ENCODE results near the gene LMBRD1.

The LMBRD1 gene

DNA sequence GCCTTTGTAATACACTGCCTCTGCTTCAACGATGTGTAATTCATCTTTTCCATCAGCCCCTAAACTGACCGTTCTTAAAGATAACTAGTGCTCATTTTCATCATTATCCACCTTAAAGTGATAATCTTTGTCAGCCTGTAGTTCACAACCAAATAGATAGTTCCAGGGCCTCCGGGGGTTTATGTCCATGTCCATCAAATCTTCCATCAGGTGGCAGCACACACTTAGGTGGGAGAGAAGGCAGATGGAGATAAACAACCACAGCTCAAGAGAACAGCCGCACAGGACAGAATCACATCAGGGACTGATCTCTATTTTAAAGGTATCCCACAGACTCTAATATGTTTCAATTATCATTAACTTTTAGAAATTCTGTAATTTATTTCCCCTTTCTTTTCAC is 90.9 kb downstream of the LMBRD1 start:
- Histone ChIP-seq H3K9me3 (ENCODE audit: insufficient read depth, low read length) (no peaks in the 10 kb centered on the region), H3K4me3 (ENCODE audit: insufficient read length, low read depth) (no peak overlapping the region), H3K4me1 (ENCODE audit: insufficient read depth, insufficient read length) (no peaks in the 10 kb centered on the region), H3K36me3 (ENCODE audit: insufficient read depth, insufficient read length, low read length) (no peaks in the 10 kb centered on the region), H3K9ac (ENCODE audit: insufficient read length, low read depth) (no peak overlapping the region), H3K27me3 (ENCODE audit: insufficient read depth, insufficient read length) (no peaks in the 10 kb centered on the region)
- TF ChIP-seq SUZ12 (IDR thresholded peaks at IDR 0.05; ENCODE audit: extremely low read depth, insufficient read depth, insufficient read length): no peak
- no peak for TF ChIP-seq ZNF274 (IDR thresholded peaks at IDR 0.05; ENCODE audit: low read depth, low read length)
- no peak for TF ChIP-seq YY1 (IDR thresholded peaks at IDR 0.05; ENCODE audit: insufficient read depth, insufficient read length)
- DNase-seq (ENCODE audit: low read depth, low spot score): no peak

DNA sequence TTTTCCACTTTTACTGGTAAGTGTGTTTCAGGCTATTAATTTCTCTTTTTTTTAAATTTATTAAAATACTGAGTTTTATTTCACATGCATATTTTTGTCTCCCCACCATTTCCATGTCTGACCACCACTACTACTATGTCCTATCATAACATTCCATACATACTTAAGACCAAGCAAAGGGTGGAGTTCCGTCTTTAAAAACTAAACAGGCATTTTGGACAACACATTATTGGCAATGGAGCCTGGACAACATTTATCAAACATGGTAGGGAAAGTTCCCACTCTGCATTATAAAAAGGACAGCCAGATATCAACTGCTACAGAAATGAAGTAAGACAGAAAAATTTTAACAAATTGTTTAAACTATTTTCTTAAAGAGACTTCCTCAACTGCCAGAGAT is 91.9 kb downstream of the LMBRD1 start:
- no peak overlapping the region for H3K4me3 ChIP-seq (ENCODE audit: insufficient read length, low read depth)
- no peaks in the 10 kb centered on the region for H3K9me3 ChIP-seq (ENCODE audit: insufficient read depth, low read length)
- TF ChIP-seq ZNF274 (IDR thresholded peaks at IDR 0.05; ENCODE audit: low read depth, low read length): no peak
- no peak for TF ChIP-seq YY1 (IDR thresholded peaks at IDR 0.05; ENCODE audit: insufficient read depth, insufficient read length)
- no peak for TF ChIP-seq SUZ12 (IDR thresholded peaks at IDR 0.05; ENCODE audit: extremely low read depth, insufficient read depth, insufficient read length)
- H3K27me3 ChIP-seq (ENCODE audit: insufficient read depth, insufficient read length): no peaks in the 10 kb centered on the region
- DNase-seq (ENCODE audit: low read depth, low spot score): no peak
- H3K4me1 ChIP-seq (ENCODE audit: insufficient read depth, insufficient read length): no peaks in the 10 kb centered on the region
- H3K9ac ChIP-seq (ENCODE audit: insufficient read length, low read depth): no peak overlapping the region
- no peaks in the 10 kb centered on the region for H3K36me3 ChIP-seq (ENCODE audit: insufficient read depth, insufficient read length, low read length)

DNA sequence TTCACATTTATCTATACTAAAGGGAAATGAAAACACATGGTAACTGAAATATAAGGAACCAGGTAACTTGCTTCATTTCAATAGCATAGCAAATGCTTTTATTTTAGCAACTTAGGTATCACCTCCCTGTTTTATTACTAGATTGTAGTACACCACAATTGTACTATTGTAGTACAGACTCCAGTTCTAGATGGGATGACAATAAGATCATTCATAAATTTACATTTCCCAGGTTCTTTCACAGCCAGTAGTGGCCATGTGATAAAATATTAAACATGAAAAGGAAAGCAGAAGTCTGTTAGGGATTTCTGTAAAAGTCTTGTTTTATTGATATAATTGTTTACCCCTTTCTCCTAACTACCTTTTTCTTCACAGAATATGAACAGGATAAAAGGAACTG is 97.2 kb downstream of the LMBRD1 start:
- no peaks in the 10 kb centered on the region for H3K27me3 ChIP-seq (ENCODE audit: insufficient read depth, insufficient read length)
- H3K9ac ChIP-seq (ENCODE audit: insufficient read length, low read depth): no peak overlapping the region
- no peak overlapping the region for H3K4me3 ChIP-seq (ENCODE audit: insufficient read length, low read depth)
- H3K36me3 ChIP-seq (ENCODE audit: insufficient read depth, insufficient read length, low read length): no peaks in the 10 kb centered on the region
- H3K4me1 ChIP-seq (ENCODE audit: insufficient read depth, insufficient read length): no peaks in the 10 kb centered on the region
- H3K9me3 ChIP-seq (ENCODE audit: insufficient read depth, low read length): no peaks in the 10 kb centered on the region
- TF ChIP-seq SUZ12 (IDR thresholded peaks at IDR 0.05; ENCODE audit: extremely low read depth, insufficient read depth, insufficient read length): no peak
- TF ChIP-seq YY1 (IDR thresholded peaks at IDR 0.05; ENCODE audit: insufficient read depth, insufficient read length): no peak
- no peak for TF ChIP-seq ZNF274 (IDR thresholded peaks at IDR 0.05; ENCODE audit: low read depth, low read length)
- no peak for DNase-seq (ENCODE audit: low read depth, low spot score)

DNA sequence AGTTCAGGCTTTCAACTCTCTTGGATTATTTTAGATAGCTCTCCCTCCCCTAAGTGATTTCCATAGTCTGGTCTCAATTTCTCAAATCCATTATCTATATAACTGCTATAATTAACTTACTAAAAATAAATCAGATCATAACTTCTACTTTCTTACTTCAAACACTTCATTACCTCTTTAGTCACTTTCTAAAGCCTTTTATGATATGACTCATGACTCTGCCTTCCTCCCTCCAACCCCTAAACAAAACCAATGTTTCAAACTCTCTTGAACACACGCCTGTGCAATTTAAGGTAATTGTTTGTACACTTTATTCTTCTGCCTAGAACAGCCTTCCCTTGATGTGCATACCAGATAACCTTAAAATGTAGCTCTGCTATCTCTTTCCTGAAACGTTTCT is 100.5 kb downstream of the LMBRD1 start:
- Histone ChIP-seq H3K9ac (ENCODE audit: insufficient read length, low read depth) (no peak overlapping the region), H3K4me3 (ENCODE audit: insufficient read length, low read depth) (no peak overlapping the region), H3K27me3 (ENCODE audit: insufficient read depth, insufficient read length) (no peaks in the 10 kb centered on the region), H3K9me3 (ENCODE audit: insufficient read depth, low read length) (no peaks in the 10 kb centered on the region), H3K4me1 (ENCODE audit: insufficient read depth, insufficient read length) (no peaks in the 10 kb centered on the region), H3K36me3 (ENCODE audit: insufficient read depth, insufficient read length, low read length) (no peaks in the 10 kb centered on the region)
- DNase-seq (ENCODE audit: low read depth, low spot score): no peak
- TF ChIP-seq YY1 (IDR thresholded peaks at IDR 0.05; ENCODE audit: insufficient read depth, insufficient read length) (no peak), ZNF274 (IDR thresholded peaks at IDR 0.05; ENCODE audit: low read depth, low read length) (no peak), SUZ12 (IDR thresholded peaks at IDR 0.05; ENCODE audit: extremely low read depth, insufficient read depth, insufficient read length) (no peak)

DNA sequence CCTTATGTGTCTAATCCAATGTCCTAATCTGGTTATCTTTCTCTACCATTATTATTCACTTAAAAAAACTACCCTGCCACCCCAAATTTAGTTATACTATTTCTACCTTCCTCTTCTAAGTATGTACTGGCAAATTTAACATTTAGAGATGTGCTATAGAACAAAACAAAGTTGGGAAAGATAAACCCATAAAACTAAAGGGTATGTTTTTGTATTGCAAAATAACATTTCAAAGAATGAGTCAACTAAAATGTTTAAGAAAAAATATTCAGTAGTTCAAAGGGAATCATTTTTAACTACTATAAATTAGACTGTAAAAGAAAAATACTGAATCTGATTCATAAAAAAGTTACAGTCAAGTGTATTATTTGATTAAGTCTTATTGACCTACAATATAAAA is 103.0 kb downstream of the LMBRD1 start:
- Histone ChIP-seq H3K4me1 (ENCODE audit: insufficient read depth, insufficient read length) (no peaks in the 10 kb centered on the region), H3K36me3 (ENCODE audit: insufficient read depth, insufficient read length, low read length) (no peaks in the 10 kb centered on the region), H3K9ac (ENCODE audit: insufficient read length, low read depth) (no peak overlapping the region), H3K9me3 (ENCODE audit: insufficient read depth, low read length) (no peaks in the 10 kb centered on the region), H3K27me3 (ENCODE audit: insufficient read depth, insufficient read length) (no peaks in the 10 kb centered on the region), H3K4me3 (ENCODE audit: insufficient read length, low read depth) (no peak overlapping the region)
- no peak for TF ChIP-seq ZNF274 (IDR thresholded peaks at IDR 0.05; ENCODE audit: low read depth, low read length)
- no peak for TF ChIP-seq YY1 (IDR thresholded peaks at IDR 0.05; ENCODE audit: insufficient read depth, insufficient read length)
- TF ChIP-seq SUZ12 (IDR thresholded peaks at IDR 0.05; ENCODE audit: extremely low read depth, insufficient read depth, insufficient read length): no peak
- no peak for DNase-seq (ENCODE audit: low read depth, low spot score)

DNA sequence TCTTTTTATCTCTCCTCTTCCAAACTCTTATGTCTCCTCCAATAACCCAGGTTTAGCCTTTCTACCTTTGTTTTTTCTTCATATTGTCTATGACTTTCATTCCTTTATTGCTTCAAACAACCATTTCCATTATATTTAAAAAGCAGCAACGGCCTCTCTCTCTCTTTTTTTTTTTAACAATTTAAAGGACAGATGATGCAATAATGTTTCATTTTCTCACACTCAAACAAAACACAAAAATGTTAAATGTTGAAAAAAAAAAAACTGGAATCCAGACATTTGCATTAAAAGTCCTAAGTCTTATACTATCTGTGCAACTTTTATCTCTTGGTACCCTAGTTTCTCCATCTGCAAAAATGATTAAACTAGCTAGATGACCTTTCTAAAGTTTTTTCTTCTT is 105.8 kb downstream of the LMBRD1 start:
- H3K4me3 ChIP-seq (ENCODE audit: insufficient read length, low read depth): no peak overlapping the region
- no peaks in the 10 kb centered on the region for H3K27me3 ChIP-seq (ENCODE audit: insufficient read depth, insufficient read length)
- no peak overlapping the region for H3K9ac ChIP-seq (ENCODE audit: insufficient read length, low read depth)
- DNase-seq (ENCODE audit: low read depth, low spot score): no peak
- TF ChIP-seq SUZ12 (IDR thresholded peaks at IDR 0.05; ENCODE audit: extremely low read depth, insufficient read depth, insufficient read length) (no peak), ZNF274 (IDR thresholded peaks at IDR 0.05; ENCODE audit: low read depth, low read length) (no peak), YY1 (IDR thresholded peaks at IDR 0.05; ENCODE audit: insufficient read depth, insufficient read length) (no peak)
- no peaks in the 10 kb centered on the region for H3K9me3 ChIP-seq (ENCODE audit: insufficient read depth, low read length)
- no peaks in the 10 kb centered on the region for H3K4me1 ChIP-seq (ENCODE audit: insufficient read depth, insufficient read length)
- H3K36me3 ChIP-seq (ENCODE audit: insufficient read depth, insufficient read length, low read length): no peaks in the 10 kb centered on the region

DNA sequence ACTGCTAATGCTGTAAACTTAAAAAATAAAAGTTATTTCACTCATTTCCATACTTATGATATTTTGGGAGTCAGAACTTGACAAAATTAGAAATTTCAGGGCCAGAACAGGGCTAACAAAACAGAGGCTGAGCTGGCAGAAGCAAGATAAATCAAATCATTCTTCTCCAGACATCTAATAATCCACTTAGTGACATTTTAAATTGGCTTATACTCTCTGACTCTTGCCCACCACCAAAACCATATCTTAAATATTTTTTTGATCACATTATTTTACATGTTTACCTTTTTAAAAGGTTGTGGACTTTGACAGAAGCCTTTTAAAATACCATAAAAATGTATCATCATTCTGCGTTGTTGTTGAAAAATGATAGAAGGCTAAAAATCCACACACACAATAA is 116.5 kb downstream of the LMBRD1 start:
- no peaks in the 10 kb centered on the region for H3K4me1 ChIP-seq (ENCODE audit: insufficient read depth, insufficient read length)
- H3K9me3 ChIP-seq (ENCODE audit: insufficient read depth, low read length): no peaks in the 10 kb centered on the region
- no peak for DNase-seq (ENCODE audit: low read depth, low spot score)
- no peak overlapping the region for H3K9ac ChIP-seq (ENCODE audit: insufficient read length, low read depth)
- H3K36me3 ChIP-seq (ENCODE audit: insufficient read depth, insufficient read length, low read length): no peaks in the 10 kb centered on the region
- no peak overlapping the region for H3K4me3 ChIP-seq (ENCODE audit: insufficient read length, low read depth)
- H3K27me3 ChIP-seq (ENCODE audit: insufficient read depth, insufficient read length): no peaks in the 10 kb centered on the region
- TF ChIP-seq ZNF274 (IDR thresholded peaks at IDR 0.05; ENCODE audit: low read depth, low read length) (no peak), YY1 (IDR thresholded peaks at IDR 0.05; ENCODE audit: insufficient read depth, insufficient read length) (no peak), SUZ12 (IDR thresholded peaks at IDR 0.05; ENCODE audit: extremely low read depth, insufficient read depth, insufficient read length) (no peak)

DNA sequence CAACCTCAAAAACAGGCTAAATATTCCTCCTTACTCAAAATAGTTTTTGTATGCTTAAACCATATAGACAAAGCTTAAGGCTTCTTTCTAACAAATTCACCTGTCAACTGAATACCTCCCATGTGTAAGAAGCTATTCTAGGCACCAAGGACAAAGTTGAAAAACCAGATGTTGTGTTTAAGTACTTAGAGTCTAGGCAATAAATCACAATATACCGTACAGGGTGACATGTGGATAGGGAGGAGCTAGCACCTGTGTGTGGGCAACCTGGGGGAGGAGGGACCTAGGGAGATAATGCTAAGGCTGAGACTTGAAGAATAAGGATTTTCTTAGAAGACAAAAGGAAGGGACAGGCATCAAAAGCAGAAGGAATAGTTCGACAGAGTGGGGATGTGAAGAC is 123.5 kb downstream of the LMBRD1 start:
- Histone ChIP-seq H3K4me3 (ENCODE audit: insufficient read length, low read depth) (no peak overlapping the region), H3K9ac (ENCODE audit: insufficient read length, low read depth) (no peak overlapping the region), H3K27me3 (ENCODE audit: insufficient read depth, insufficient read length) (no peaks in the 10 kb centered on the region), H3K4me1 (ENCODE audit: insufficient read depth, insufficient read length) (no peaks in the 10 kb centered on the region), H3K36me3 (ENCODE audit: insufficient read depth, insufficient read length, low read length) (no peaks in the 10 kb centered on the region), H3K9me3 (ENCODE audit: insufficient read depth, low read length) (no peaks in the 10 kb centered on the region)
- DNase-seq (ENCODE audit: low read depth, low spot score): no peak
- TF ChIP-seq ZNF274 (IDR thresholded peaks at IDR 0.05; ENCODE audit: low read depth, low read length) (no peak), SUZ12 (IDR thresholded peaks at IDR 0.05; ENCODE audit: extremely low read depth, insufficient read depth, insufficient read length) (no peak), YY1 (IDR thresholded peaks at IDR 0.05; ENCODE audit: insufficient read depth, insufficient read length) (no peak)

All from NT2/D1 (cell line).